HL-60 (cell line): ENCODE measurements around the gene NOS1AP.

ENCODE experiments used
- POLR2AphosphoS5 ChIP-seq: IDR thresholded peaks from 2 replicates; pipeline ENCODE4 v1.6.1; 2012; ENCODE audit warnings: low read depth
- TF ChIP-seq, protein P1 (sequence below): IDR thresholded peaks from one replicate; pipeline ENCODE4 v1.5.1; 2011; ENCODE audit warnings: low read length, control low read depth, inconsistent platforms; ENCODE audit not compliant: insufficient read depth

DNA sequence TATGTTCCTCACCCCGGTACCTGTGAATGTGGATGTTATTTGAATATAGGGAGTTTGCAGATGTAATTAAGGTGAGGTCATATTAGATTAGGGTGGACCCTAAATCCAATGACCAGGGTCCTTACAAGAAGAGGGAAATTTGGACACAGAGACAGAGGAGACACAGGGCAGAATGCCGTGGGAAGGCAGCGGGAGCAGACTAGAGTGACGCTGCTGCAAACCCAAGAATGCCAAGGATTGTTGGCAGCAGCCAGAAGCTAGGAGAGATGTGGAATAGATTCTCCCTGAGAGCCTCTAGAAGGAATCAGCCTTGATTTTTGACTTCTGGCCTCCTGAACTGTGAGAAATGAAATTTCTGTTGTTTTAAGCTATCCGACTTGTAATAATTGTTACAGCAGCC, 253.5 kb downstream of the NOS1AP start:
- TF ChIP-seq, protein P1, sequence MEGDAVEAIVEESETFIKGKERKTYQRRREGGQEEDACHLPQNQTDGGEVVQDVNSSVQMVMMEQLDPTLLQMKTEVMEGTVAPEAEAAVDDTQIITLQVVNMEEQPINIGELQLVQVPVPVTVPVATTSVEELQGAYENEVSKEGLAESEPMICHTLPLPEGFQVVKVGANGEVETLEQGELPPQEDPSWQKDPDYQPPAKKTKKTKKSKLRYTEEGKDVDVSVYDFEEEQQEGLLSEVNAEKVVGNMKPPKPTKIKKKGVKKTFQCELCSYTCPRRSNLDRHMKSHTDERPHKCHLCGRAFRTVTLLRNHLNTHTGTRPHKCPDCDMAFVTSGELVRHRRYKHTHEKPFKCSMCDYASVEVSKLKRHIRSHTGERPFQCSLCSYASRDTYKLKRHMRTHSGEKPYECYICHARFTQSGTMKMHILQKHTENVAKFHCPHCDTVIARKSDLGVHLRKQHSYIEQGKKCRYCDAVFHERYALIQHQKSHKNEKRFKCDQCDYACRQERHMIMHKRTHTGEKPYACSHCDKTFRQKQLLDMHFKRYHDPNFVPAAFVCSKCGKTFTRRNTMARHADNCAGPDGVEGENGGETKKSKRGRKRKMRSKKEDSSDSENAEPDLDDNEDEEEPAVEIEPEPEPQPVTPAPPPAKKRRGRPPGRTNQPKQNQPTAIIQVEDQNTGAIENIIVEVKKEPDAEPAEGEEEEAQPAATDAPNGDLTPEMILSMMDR: no peak
- no peak for TF ChIP-seq POLR2AphosphoS5
